ENCODE measurements around the gene LY6G6C. TPM values are rescaled to one million over a fixed set of nuclear protein-coding genes. Genes with fewer than 3 reads are reported as not detected.

Gene LY6G6C
- total and polyA plus RNA-seq, 2 of the 13 experiments (the other 11 are each of a cell fraction or from before 2014, with no cell fraction given) = 0.15 TPM; not detected in 1

DNA sequence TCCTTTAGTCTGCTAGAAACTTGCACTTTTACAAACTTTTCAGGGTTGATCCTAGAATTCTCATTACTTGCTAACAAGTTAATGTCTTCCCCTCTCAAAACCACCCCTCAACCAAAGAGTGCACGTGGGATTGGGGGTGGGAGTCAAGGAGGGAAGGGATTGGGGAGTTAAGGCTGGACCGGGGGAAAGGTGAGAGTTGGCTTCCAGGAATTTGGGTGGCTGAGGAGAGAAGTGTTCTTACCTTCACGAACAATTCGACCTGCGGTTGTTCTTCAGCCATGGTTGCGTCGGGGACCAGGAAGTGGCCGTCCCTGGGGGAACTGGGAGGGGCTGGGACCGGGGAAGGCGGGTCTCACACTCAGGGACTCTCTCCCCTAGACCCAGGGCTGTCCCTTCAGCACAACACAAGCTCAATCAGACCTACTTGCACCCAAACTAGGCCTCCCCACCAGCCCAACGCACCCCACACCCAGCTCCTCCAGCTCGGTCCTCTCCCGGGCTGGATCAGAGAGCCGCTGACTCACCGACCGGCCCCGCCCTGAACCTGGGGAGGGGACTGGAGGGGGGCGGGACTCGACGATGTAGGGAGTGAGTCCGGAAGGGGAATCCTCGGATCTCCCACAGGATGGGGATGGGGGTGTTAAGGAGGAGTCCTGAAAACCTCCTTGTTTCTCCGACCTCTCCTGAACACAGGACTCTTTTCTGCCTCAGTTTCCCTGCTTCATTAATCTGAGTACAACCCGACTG, 14.6 kb upstream of the LY6G6C start, which contains the start of gene CLIC1 (continued):
- TF ChIP-seq, protein P1, sequence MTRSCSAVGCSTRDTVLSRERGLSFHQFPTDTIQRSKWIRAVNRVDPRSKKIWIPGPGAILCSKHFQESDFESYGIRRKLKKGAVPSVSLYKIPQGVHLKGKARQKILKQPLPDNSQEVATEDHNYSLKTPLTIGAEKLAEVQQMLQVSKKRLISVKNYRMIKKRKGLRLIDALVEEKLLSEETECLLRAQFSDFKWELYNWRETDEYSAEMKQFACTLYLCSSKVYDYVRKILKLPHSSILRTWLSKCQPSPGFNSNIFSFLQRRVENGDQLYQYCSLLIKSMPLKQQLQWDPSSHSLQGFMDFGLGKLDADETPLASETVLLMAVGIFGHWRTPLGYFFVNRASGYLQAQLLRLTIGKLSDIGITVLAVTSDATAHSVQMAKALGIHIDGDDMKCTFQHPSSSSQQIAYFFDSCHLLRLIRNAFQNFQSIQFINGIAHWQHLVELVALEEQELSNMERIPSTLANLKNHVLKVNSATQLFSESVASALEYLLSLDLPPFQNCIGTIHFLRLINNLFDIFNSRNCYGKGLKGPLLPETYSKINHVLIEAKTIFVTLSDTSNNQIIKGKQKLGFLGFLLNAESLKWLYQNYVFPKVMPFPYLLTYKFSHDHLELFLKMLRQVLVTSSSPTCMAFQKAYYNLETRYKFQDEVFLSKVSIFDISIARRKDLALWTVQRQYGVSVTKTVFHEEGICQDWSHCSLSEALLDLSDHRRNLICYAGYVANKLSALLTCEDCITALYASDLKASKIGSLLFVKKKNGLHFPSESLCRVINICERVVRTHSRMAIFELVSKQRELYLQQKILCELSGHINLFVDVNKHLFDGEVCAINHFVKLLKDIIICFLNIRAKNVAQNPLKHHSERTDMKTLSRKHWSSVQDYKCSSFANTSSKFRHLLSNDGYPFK (CRISPR knock-in tag; IDR thresholded peaks at IDR 0.05; ENCODE audit: borderline replicate concordance) = 0 out of 2 replicates have a peak, but pooled peaks have one; percentile 22
- TF ChIP-seq SP1 (IDR thresholded peaks at IDR 0.05) (no peak), SP1 (CRISPR knock-in tag; IDR thresholded peaks at IDR 0.05) (peak; percentile 68), ZBTB7B (CRISPR knock-in tag; IDR thresholded peaks at IDR 0.05) (peak; percentile 55), ZNF354B (CRISPR knock-in tag; IDR thresholded peaks at IDR 0.05) (no peak), ZNF674 (CRISPR knock-in tag; IDR thresholded peaks at IDR 0.05; ENCODE audit: low read depth) (no peak), TP53 (CRISPR knock-in tag; conservative IDR thresholded peaks at IDR 0.05) (0 out of 2 replicates have a peak, but pooled peaks have one; percentile 16), ZFYVE20 (CRISPR knock-in tag; IDR thresholded peaks at IDR 0.05; ENCODE audit: borderline replicate concordance, low read depth) (no peak), ARHGAP35 (CRISPR knock-in tag; IDR thresholded peaks at IDR 0.05; ENCODE audit: borderline replicate concordance) (peak; percentile 60; the same call in 1 of the 2 replicates), ISL2 (CRISPR knock-in tag; IDR thresholded peaks at IDR 0.05) (peak; percentile 19; the same call in 1 of the 2 replicates), PAF1 (CRISPR knock-in tag; IDR thresholded peaks at IDR 0.05) (no peak), ZNF775 (CRISPR knock-in tag; IDR thresholded peaks at IDR 0.05; ENCODE audit: borderline replicate concordance) (no peak), ZNF772 (CRISPR knock-in tag; IDR thresholded peaks at IDR 0.05) (peak; percentile 80; the same call in 1 of the 2 replicates), BRD4 (CRISPR knock-in tag; IDR thresholded peaks at IDR 0.05) (no peak), RCOR2 (CRISPR knock-in tag; IDR thresholded peaks at IDR 0.05) (peak; percentile 85; the same call in 1 of the 2 replicates), GPN1 (CRISPR knock-in tag; IDR thresholded peaks at IDR 0.05; ENCODE audit: borderline replicate concordance) (no peak), SMARCC2 (IDR thresholded peaks at IDR 0.05) (no peak), HMG20B (CRISPR knock-in tag; conservative IDR thresholded peaks at IDR 0.05) (no peak; the same call in 1 of the 2 replicates), TEAD3 (CRISPR knock-in tag; optimal IDR thresholded peaks at IDR 0.05; ENCODE audit: borderline replicate concordance) (peak; percentile 63), HNF4A (CRISPR knock-in tag; IDR thresholded peaks at IDR 0.05) (peak; percentile 67), IKZF1 (IDR thresholded peaks at IDR 0.05) (no peak), ASH2L (IDR thresholded peaks at IDR 0.05; ENCODE audit: insufficient read length, low read depth, low read length) (peak; percentile 14), ZNF160 (CRISPR knock-in tag; IDR thresholded peaks at IDR 0.05) (no peak; the same call in 1 of the 2 replicates), NFYB (CRISPR knock-in tag; IDR thresholded peaks at IDR 0.05) (peak; percentile 26; the same call in 1 of the 2 replicates)
- TF ChIP-seq, protein P2, sequence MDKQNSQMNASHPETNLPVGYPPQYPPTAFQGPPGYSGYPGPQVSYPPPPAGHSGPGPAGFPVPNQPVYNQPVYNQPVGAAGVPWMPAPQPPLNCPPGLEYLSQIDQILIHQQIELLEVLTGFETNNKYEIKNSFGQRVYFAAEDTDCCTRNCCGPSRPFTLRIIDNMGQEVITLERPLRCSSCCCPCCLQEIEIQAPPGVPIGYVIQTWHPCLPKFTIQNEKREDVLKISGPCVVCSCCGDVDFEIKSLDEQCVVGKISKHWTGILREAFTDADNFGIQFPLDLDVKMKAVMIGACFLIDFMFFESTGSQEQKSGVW (CRISPR knock-in tag; IDR thresholded peaks at IDR 0.05; ENCODE audit: borderline replicate concordance) = no peak
- TF ChIP-seq, protein P3, sequence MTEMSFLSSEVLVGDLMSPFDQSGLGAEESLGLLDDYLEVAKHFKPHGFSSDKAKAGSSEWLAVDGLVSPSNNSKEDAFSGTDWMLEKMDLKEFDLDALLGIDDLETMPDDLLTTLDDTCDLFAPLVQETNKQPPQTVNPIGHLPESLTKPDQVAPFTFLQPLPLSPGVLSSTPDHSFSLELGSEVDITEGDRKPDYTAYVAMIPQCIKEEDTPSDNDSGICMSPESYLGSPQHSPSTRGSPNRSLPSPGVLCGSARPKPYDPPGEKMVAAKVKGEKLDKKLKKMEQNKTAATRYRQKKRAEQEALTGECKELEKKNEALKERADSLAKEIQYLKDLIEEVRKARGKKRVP (CRISPR knock-in tag; IDR thresholded peaks at IDR 0.05) = 0 out of 4 replicates have a peak, but pooled peaks of 1 of the 2 experiments have one; percentile 25
- TF ChIP-seq, protein P4, sequence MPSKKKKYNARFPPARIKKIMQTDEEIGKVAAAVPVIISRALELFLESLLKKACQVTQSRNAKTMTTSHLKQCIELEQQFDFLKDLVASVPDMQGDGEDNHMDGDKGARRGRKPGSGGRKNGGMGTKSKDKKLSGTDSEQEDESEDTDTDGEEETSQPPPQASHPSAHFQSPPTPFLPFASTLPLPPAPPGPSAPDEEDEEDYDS (CRISPR knock-in tag; IDR thresholded peaks at IDR 0.05) = peak; percentile 96

All from HepG2 (cell line).